GM23338 (cell line): ENCODE results near the gene RNF217.

Experiments used
- CTCF ChIP-seq, 2 experiments: fragments of 200-600 bp in 1 of 2; sonication (generic) in 1 of 2; conservative IDR thresholded peaks; 2 replicates each; pipeline versions ENCODE4 v1.5.1 to v1.6.1; 2016 to 2017; ENCODE audit warnings: antibody characterized with exemption in 2 of 2, low read depth in 2 of 2, mild to moderate bottlenecking in 2 of 2, moderate library complexity in 1 of 2
- ETS1 ChIP-seq: IDR thresholded peaks from 2 replicates; pipeline ENCODE4 v1.6.1; 2016; ENCODE audit warnings: antibody characterized with exemption
- EZH2phosphoT487 ChIP-seq: fragments of 200-600 bp; sonication (generic); IDR thresholded peaks from one replicate; pipeline ENCODE4 v1.8.1; 2018; ENCODE audit warnings: antibody characterized with exemption; ENCODE audit not compliant: unreplicated experiment
- POLR2AphosphoS5 ChIP-seq: IDR thresholded peaks from 2 replicates; pipeline ENCODE4 v1.6.1; 2016; ENCODE audit warnings: antibody characterized with exemption, low read depth
- REST ChIP-seq: IDR thresholded peaks from one replicate; pipeline ENCODE4 v1.6.1; 2018; ENCODE audit warnings: antibody characterized with exemption; ENCODE audit not compliant: unreplicated experiment
- STAT1 ChIP-seq: IDR thresholded peaks from one replicate; pipeline ENCODE4 v1.6.1; 2016; ENCODE audit warnings: antibody characterized with exemption; ENCODE audit not compliant: unreplicated experiment

GRCh38 chr6:125038925-125039324, 76.7 kb downstream of the RNF217 start:
- TF ChIP-seq REST (no peak), STAT1 (no peak), EZH2phosphoT487 (no peak), CTCF (conservative IDR thresholded peaks at IDR 0.05; ENCODE audit: low read depth in 2 of 2) (no peak), ETS1 (no peak), POLR2AphosphoS5 (no peak)
